NOMO-1 treated with dmso at 0.1 percent for 144 hours (cell line): ENCODE measurements around the gene CKS2.
"Not testable (repeated sequence)": the region's sequence is repeated elsewhere in the genome, so short reads cannot be mapped to it uniquely, and the experiment has no call there.

Source experiments
- DNase-seq: peaks from one replicate; lab custom pipeline; 2025; ENCODE audit not compliant: unreplicated experiment; lab: John Stamatoyannopoulos, UW

The CKS2 gene

DNA sequence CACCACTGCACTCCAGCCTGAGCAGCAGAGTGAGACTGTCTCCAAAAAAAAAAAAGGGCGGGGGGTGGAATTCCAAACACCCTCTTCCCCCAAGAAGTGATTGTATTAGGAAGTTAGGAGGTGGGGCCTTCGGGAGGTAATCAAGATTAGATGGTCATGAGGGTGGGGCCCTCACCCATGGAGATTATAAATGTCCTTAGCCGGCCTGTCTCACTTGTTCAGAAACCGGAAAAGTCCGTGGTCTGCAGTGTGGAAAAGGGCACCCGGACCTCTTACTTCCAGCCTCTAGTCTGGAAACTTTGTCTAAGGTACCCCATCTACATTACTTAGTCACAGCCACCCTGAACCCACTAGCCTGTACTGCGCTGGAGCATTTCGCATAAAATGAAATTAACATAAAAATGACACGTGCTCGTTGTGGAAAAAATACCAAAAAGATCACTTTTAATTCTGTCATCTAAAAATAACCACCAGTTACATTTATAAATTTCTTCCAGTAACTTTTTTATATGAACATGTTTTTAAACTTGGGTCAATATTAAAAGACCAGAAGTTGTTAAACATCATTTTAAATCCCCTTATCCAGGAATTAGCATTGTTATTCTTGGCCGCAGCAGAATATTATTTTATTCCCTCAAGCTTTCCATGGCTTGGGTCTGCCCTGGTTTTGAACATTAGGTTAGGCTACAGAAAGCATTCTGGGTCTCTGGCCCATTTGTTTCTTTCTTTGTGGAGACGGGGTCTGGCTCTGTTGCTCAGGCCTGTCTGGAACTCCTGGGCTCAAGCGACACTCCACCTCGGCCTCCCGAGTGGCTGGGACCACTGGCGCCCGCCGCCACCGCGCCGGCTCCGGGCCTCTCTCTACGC is 1.2 kb upstream of the CKS2 start:
- no peak for DNase-seq

DNA sequence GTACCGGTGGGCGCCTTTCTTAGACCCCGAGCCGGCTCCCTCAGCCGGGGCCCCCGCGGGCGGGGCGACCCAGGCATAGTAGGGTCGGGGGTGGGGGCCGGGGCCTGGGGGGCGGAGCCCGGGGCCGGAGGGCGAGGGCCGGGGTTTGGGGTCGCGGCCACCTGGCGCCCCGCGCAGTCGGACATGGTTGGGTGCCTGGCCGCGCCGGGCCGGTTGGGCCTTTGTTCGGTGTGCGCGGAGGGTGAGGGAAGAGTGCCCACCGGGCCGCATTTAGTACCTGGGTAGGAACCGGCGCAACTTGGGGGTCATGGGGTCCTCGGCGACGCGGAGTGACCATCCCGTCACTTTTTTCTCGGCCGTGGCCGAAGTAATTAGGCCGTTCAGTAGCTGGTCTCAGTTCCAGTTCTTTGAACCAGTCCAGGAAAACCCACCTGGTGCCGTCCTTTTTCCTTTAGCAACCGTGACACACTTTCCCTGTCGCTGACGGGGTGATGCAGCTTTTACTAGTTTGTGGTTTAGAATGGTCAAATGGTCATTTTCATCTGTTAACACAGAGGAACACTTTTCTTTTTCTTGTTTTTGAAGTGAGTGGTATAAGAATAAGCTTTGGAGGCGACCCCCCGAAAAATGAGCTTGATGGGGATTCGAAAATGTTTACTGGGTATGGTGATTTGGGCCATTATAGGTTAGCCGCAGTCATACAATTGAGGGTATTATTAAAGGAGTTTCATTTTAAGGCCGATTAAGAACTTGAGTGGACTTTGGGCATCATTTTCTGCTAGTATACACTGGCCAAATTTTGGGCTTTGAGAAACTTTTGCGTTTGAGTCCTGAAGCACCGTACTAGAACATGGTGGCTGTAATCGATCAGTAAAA is 589 bp downstream of the CKS2 start:
- DNase-seq, result no peak

DNA sequence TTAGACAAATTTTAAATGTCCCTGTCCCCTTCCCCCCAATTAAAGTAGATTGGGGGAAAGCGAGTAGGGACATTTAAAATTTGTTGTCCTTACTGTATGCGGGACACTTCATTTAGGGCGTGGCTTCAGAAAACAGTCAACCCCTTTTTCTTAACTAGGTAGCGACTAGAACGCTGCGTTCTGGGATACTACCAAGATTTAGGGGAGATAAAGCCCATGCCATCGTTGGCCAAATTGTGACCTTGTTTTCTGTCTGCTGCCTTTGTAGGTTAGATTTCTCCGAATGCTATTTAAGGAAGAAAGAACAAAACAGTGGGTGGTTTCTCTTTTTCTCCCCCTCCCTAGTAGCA is 1.2 kb downstream of the CKS2 start:
- DNase-seq, result no peak

DNA sequence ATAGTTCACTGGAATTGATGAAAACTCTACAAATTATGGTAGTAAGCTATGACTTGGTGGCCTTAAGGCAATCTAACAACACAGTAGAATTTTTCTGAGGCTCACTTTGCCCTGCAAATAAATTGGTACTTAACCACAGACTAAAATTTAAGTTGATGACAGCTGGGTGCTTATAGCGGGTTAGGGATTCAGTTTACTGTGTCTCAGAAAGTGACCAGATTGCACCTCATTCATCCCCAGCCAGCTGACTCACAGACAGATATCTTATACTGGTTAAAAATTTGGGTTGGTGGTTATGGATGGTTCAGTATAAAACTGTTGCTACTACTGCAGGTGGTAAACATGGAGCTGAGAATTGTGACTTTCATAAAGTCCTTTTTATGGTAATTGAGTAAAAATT is 2.8 kb downstream of the CKS2 start:
- no peak for DNase-seq

DNA sequence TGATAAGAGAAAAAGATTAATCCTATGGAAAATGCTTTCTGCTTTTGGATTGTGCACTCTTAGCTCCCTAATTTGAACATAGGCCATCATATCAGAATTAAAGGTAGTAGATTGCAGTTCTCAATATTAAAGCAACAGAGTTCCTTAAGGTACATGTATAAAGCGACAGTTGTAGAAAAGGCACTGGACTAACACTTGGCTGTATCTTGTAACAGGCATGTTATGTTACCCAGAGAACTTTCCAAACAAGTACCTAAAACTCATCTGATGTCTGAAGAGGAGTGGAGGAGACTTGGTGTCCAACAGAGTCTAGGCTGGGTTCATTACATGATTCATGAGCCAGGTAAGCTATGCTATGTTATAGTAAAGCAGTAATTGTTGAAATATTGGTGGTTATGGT is 4.0 kb downstream of the CKS2 start:
- no peak for DNase-seq

DNA sequence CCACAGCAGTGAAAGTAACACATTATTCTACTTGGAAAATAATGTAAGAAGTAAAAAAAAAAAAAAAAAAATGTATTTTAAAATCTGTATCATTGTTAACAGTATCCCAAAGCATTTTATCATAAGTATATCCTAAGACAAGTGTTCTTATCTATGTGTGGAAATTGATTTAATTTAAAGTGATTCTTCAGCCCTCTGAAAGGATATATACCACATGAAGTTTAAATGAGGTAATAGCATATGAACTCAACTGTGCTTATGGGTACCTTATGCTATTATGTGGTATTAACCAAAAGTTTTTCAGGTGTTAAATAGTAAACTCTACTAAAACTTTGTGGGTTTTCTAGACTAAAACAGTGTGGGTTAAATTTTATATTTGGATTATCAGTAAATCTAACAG is 4.5 kb downstream of the CKS2 start:
- no peak for DNase-seq

DNA sequence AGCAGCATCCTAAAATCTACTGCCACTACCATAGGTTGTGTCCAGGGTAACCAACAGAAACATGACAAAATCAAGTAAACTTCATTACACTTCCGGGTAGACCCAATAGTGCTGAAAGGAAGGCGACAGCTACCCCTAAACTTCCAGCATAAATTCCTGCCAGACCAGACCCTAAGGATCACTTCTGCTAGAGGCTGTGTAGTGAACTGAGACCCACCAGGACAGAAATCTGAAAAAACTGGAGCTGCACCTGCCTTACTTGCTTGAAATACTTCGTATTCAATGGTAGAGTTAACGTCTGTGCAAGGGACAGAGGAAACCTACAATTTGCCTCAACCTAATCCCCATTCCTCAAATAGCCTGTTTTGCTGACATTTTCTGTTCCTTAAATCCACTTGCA is 6.3 kb downstream of the CKS2 start:
- no peak for DNase-seq

DNA sequence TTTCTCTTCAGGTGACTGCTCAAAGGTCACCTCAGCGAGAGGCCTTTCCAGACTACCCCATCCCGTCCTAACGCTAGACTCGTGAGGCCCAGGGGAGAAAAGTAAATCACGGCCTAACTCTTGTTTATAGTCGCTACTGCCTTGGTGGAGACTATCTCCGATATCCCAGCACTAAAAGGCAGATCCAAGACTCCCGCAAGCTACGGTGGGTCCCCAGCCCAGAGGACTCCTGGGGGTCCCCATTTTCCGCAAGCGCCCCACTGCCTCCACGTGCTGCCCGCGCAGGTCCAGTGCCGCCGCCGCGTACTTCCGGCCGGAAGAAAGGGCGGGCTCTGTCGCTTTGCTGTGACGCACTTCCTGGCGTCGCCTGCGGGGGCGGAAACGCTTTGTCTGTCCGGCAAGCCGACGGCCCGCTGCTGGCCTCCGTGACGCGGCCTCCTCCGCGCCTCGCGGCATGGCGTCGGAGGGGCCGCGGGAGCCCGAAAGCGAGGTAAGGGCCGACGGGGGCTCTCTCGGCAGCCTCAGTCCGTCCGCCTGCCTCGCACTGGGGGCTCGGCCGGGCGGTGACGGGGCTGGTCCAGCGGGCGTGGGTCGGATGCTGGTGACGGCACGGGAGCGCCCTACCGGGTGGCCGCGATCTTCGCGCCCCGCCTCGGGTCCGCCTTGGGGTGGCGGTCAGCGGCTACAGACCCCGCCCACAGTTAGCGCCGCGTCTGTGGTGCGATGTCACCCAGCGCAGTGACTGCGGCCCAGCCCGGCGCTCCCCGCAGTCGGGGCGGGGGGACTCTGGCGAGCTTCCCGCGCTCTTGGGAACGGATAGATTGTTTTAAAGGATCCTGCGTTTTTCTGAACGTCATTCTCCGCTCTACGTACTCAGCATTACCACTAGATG is 7.4 kb downstream of the CKS2 start, which contains the start of gene SECISBP2:
TSS of gene SECISBP2 (plus strand) at position 378 of the 892 bp plus-strand sequence. CDS start at position 455, 77 bp downstream.
- DNase-seq, result peak; percentile 72

DNA sequence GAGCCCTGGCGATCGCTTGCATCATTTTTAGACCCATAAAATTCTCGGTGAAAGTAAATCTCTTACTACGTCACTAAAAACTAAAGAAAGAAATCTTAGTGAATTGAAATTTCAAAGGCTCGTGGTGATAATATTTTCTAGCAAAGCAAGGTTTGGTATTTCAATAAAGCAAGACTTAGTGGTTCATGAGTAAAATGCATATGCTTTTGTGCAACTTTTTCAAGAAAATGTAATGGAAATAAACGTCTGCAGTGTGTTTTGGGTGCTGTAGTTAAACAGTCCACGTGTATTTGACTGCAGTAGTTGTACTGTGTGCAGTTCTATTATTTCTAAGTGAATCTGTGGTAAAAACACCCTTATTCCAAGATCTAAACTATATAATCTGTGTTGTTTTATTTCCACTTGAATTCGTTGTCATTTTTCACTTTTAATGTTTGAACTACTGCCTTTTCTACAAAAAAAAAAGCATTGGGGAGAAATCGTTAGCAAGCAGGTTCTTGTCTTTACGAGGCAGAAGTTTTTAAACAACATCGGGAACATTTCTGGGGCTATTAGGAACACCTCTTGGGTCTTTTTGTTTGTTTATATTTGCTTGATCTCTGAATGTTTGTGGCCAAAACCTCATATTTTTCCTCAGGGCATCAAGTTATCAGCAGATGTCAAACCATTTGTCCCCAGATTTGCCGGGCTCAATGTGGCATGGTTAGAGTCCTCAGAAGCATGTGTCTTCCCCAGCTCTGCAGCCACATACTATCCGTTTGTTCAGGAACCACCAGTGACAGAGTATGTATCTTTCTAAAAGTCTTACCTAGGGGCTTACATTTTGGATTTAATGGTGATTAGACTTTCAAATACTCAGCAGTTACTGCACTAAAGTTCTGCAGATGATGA is 8.3 kb downstream of the CKS2 start:
- DNase-seq, result no peak

DNA sequence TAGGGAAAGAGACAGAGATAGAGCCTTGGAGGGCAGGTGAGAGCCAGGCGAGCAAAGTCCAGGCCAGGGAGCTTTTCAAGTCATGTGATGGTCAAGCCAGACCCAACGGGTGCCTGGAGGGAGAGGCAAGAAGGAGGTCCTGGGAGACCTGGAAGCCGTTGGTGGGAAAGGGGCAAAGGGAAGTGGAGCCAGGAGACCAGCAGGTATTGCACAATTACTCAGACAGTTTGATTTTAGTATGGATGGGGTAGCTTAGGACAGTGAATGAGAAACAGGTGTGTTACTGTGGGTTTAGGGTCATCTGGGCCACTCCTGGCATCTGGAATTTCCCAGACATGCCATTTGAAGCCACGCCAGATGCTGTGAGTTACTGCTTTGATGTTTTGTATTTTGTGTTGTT is 12.4 kb downstream of the CKS2 start:
- no peak for DNase-seq

DNA sequence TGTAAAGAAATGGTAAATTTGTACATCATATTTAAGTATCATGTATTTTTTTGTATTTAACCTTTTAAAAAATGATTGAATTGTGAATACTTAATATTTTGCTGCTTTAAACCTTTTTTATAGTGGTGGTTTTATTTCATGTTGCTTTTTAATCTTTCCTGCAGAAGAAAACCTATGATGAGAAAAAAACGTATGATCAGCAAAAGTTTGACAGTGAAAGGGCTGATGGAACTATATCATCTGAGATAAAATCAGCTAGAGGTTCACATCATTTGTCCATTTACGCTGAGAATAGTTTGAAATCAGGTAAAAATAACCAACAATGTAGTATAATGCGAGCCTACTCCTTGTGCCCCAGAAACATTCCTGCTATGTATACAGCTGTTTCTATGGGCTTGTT is 14.7 kb downstream of the CKS2 start:
- no peak for DNase-seq

DNA sequence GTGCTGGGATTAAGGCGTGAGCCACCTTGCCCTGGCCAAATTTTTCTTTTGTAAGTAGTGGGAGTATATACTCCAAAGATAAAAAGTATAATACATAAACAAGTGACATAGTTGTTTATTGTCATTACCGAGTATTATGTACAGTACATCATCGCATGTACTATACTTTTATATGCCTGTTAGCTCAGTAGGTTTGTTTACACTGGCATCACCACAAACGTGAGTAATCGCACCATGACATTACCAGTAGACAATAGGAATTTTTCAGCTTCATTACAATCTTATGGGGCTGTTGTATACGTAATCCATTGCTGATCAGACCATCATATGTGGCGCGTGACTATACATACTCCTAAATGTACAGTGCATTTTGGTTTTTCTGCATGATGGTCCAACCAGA is 17.1 kb downstream of the CKS2 start:
- no peak for DNase-seq

DNA sequence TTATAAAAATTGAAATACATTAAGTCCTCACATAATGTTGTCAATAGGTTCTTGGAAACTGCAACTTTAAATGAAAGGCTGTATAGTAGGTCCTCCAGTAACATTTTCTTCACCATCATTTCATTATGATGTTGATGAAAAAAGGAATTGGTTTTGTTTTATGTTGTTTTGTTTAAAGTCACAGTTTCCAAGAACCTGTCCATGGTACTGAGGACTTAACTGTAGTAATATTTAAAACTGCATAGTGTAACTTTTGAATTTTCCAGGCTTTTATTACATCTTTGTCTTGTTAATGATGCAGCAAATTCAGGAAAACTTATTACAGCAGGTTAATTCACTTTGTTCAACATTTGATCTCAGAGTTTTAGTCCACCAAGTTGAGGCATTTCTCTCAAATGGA is 18.9 kb downstream of the CKS2 start:
- DNase-seq, result no peak

DNA sequence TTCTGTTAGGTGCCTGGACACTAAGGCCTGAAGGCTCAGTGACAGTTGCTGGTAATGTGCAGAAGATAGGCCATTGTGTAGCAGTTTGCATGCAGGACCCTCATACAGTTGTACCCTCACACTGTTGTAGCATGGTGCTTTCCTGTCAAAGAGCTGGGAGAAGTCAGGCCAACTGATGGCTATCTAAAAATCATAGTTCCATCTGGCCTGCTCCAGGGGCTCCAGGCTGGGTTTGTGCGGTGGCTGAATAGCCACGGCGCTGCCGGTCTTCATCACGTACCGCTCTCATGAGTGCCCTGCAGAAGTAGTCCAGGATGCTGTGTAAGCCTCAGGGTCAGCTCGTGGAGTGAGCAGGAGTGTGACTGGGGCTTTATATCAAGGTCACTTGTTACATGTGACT is 19.5 kb downstream of the CKS2 start:
- no peak for DNase-seq

DNA sequence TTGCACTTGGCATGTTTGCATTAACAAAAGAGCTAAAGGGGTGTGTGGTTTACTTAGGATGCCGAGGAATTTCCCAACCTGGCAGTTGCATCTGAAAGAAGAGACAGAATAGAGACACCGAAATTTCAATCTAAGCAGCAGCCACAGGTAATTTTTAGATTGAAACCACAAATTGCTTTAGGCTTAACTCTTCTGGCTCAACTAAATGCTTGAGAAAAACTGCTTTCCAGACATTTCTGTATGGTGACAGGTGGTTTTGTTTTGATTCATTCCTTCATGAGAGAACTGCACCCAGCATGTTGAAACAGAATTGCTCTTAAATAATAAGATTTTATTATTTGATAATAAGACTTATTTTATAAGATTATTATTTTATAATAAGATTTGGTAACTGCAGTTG is 28.8 kb downstream of the CKS2 start:
- DNase-seq, result no peak

DNA sequence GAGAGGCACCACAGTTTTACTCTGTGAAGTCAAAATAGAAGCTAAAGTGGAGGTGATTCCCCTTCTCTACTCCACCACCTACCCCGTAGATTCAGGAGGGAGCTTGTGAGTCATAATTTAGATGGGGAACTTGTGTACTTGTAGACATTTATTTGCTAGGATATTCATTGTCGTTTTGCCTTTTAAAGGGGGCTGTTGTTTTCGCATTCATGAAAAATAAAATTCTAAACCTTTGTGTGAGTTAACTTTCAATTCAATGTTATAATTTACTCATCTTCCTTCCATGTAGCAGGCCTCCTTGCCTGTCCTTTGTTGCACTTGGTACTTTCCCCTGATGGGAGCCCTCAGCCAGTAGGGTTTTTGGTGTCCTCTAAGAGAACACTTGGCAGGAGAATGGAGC is 29.3 kb downstream of the CKS2 start:
- DNase-seq, result no peak

DNA sequence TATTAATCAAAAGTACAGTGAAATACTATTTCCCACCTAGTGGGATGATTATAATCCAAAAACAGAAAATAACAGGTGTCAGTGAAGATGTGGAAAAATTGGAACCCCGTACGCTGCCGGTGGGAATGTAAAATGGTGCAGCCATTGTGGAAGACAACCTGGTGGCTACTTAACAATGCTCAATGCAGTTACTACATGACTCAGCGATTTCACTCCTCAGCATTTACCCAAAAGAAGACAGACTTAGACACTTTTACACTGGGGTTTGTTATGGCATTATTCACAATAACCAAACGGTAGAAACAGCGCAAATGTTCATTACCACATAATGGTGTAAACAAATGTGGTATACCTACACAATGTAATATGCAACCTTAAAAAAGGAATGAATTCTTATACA is 31.2 kb downstream of the CKS2 start:
- DNase-seq, result no peak

DNA sequence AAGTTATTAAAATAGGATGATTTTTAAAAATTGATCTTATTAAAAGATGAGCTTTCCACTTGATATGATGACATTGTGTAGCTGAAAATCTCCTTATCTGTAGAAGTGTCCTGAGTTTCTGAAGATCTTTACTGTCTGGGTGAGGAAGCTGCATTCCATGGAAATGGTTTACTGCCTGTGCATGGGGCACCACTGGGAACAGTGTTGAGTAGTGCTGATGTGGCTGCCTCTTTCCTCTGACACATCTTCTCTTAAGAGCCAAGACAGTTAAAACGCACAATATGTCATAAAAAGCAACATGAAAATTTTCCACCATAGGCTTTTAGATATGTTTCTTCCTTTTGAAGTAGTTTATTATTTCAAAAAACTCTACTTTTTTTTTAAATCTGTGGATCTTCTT is 32.0 kb downstream of the CKS2 start:
- no peak for DNase-seq

DNA sequence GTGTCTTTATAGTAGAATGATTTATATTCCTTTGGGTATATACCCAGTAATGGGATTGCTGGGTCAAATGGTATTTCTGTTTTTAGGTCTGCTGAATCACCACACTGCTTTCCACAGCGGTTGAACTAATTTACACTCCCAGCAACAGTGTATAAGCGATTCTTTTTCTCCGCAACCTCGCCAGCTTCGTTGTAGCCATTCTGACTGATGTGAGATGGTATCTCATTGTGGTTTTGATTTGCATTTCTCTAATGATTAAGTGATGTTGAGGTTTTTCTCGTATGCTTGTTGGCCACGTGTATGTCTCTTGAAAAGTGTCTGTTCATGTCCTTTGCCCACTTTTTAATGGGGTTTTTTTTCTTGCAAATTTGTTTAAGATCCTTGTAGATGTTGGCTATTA is 32.8 kb downstream of the CKS2 start:
- not testable (repeated sequence) for DNase-seq

DNA sequence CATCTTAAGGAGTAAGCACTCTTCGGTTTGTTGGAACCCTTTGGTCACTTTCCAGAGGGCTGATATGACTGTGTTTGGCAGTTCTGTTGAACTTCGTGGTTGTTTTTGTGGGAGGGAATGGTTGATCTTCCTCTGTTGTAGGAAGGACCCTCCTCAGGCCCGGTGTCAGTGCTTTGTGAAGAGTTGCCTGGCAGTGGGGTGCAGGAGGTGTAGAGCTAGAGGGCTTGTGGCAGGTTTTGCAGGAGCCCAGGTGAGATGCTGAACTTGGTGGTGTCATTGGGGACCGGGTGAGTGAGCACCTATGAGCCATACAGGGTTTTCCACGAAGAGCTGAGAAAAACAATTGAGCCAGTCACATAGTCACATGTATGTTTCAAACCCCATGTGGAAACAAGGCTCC is 34.5 kb downstream of the CKS2 start:
- no peak for DNase-seq
